Endothelial cell of umbilical vein (primary cell): Measurements from ENCODE around the gene SEC14L1. TPM values are rescaled to one million over a fixed set of nuclear protein-coding genes. Genes with fewer than 3 reads are reported as not detected.
A peak's percentile ranks its signal among the peaks of the same experiment; 100 is the strongest.

Experiments
- BruUV-seq: library from RNA; stranded (reverse); fragments of 400-500 nt; replicated peaks from 2 replicates; lab custom pipeline; 2021; lab: Mats Ljungman, UMichigan
- CTCF ChIA-PET: fragments of 300-600, 350-600 bp; sonication (Branson Sonifier 250); formaldehyde crosslinking; loops from one replicate; lab custom pipeline; 2021; ENCODE audit warnings: antibody characterized with exemption, inconsistent platforms; lab: Charles Lee
- POLR2A ChIA-PET: fragments of 300-600, 350-600 bp; sonication (Branson Sonifier 250); formaldehyde crosslinking; loops from one replicate; lab custom pipeline; 2021; ENCODE audit warnings: antibody characterized with exemption, inconsistent platforms; lab: Charles Lee
- DNase-seq: peaks from one replicate; pipeline ENCODE4 v3.0.0-alpha.2; 2011; ENCODE audit warnings: low read depth, low spot score
- FAIRE-seq: peaks from 2 replicates; lab custom pipeline; 2011; peaks lifted over from hg19 to GRCh38; lab: Jason Lieb, UNC
- H2AFZ ChIP-seq: 2 replicates; pipeline ENCODE4 v1.6.0; 2012; ENCODE audit warnings: low read depth, low read length, control low read depth, inconsistent platforms
- H3K27ac ChIP-seq: 2 replicates; pipeline ENCODE4 v1.5.1; 2011; ENCODE audit warnings: low read depth, mild to moderate bottlenecking, control low read depth, low read length, moderate library complexity; ENCODE audit not compliant: insufficient read depth
- H3K27me3 ChIP-seq, 2 experiments: 2 replicates each; pipeline versions ENCODE4 v1.6.0 to v1.6.1; 2011; ENCODE audit warnings: low read length in 2 of 2, mixed read lengths in 1 of 2; ENCODE audit not compliant: control insufficient read depth in 2 of 2, insufficient read depth in 2 of 2
- H3K36me3 ChIP-seq, 2 experiments: 2 replicates in 1 of 2; 3 replicates in 1 of 2; pipeline ENCODE4 v1.5.1; 2011; ENCODE audit warnings: low read length in 2 of 2, mild to moderate bottlenecking in 1 of 2, moderate library complexity in 1 of 2; ENCODE audit not compliant: control insufficient read depth in 2 of 2, insufficient read depth in 2 of 2; ENCODE audit errors: extremely low read depth in 1 of 2
- H3K4me1 ChIP-seq: 3 replicates; pipeline ENCODE4 v1.5.1; 2011; ENCODE audit warnings: mild to moderate bottlenecking, low read length; ENCODE audit not compliant: control insufficient read depth, insufficient read depth; ENCODE audit errors: extremely low read depth
- H3K4me2 ChIP-seq: 2 replicates; pipeline ENCODE4 v1.6.1; 2011; ENCODE audit warnings: low read length, control low read depth, mixed read lengths; ENCODE audit not compliant: insufficient read depth
- H3K4me3 ChIP-seq, 3 experiments: fragments of 200-600 bp in 1 of 3; sonication (generic), shearing (Covaris generic) in 1 of 3; replicated peaks in 1 of 3; 2 replicates each; pipeline ENCODE4 v1.5.1; 2011 to 2016; ENCODE audit warnings: control low read depth in 3 of 3, low read length in 3 of 3, mild to moderate bottlenecking in 2 of 3, inconsistent platforms in 1 of 3, low read depth in 1 of 3, moderate library complexity in 1 of 3; ENCODE audit not compliant: insufficient read depth in 1 of 3
- H3K79me2 ChIP-seq: 2 replicates; pipeline ENCODE4 v1.6.0; 2012; ENCODE audit warnings: low read length, inconsistent platforms; ENCODE audit not compliant: control insufficient read depth, insufficient read depth
- H3K9ac ChIP-seq: replicated peaks from 2 replicates; pipeline ENCODE3; 2011; ENCODE audit warnings: low read length, control low read depth; ENCODE audit not compliant: insufficient read depth; ENCODE audit errors: extremely low read depth
- H3K9me1 ChIP-seq: replicated peaks from 3 replicates; pipeline ENCODE4 v1.6.0; 2011; ENCODE audit warnings: mild to moderate bottlenecking, low read length; ENCODE audit not compliant: control insufficient read depth, insufficient read depth; ENCODE audit errors: extremely low read depth
- H3K9me3 ChIP-seq: replicated peaks from 2 replicates; pipeline ENCODE4 v1.5.1; 2012; ENCODE audit warnings: low read length, inconsistent platforms; ENCODE audit not compliant: control insufficient read depth, insufficient read depth
- H4K20me1 ChIP-seq: replicated peaks from 2 replicates; pipeline ENCODE3; 2011; ENCODE audit warnings: mild to moderate bottlenecking, low read length; ENCODE audit not compliant: control insufficient read depth, insufficient read depth; ENCODE audit errors: extremely low read depth
- EZH2 ChIP-seq: IDR thresholded peaks from 2 replicates; pipeline ENCODE4 v1.6.1; 2012; ENCODE audit warnings: borderline replicate concordance, low read depth, mild to moderate bottlenecking, moderate library complexity, low read length, inconsistent platforms; ENCODE audit not compliant: severe bottlenecking
- FOS ChIP-seq: IDR thresholded peaks from 2 replicates; pipeline ENCODE4 v1.6.1; 2011; ENCODE audit warnings: mild to moderate bottlenecking, low read length, moderate library complexity, borderline replicate concordance; ENCODE audit not compliant: insufficient read depth
- GATA2 ChIP-seq: IDR thresholded peaks from 2 replicates; pipeline ENCODE4 v1.7.0; 2011; ENCODE audit warnings: low read depth, mild to moderate bottlenecking, moderate library complexity, mixed read lengths, low read length; ENCODE audit not compliant: insufficient read length, insufficient read depth
- JUN ChIP-seq: IDR thresholded peaks from 2 replicates; pipeline ENCODE4 v1.6.1; 2011; ENCODE audit warnings: borderline replicate concordance, low read depth; ENCODE audit not compliant: insufficient read length, insufficient read depth
- MYC ChIP-seq: IDR thresholded peaks from one replicate; pipeline ENCODE4 v1.6.1; 2011; ENCODE audit warnings: mild to moderate bottlenecking, low read depth, low read length
- POLR2A ChIP-seq: IDR thresholded peaks from 2 replicates; pipeline ENCODE4 v1.6.1; 2012; ENCODE audit warnings: low read depth, mild to moderate bottlenecking, control low read depth, low read length
- POLR2AphosphoS5 ChIP-seq: IDR thresholded peaks from 2 replicates; pipeline ENCODE4 v1.6.1; 2012; ENCODE audit warnings: low read depth, mild to moderate bottlenecking, control low read depth, low read length, moderate library complexity; ENCODE audit not compliant: insufficient read depth
- dilution Hi-C: fragments of 300-500 bp; cut with MboI; formaldehyde crosslinking; loops from one replicate; pipeline ENCODE4 v1.15.0; 2019; ENCODE audit warnings: low sequenced_read_pairs; ENCODE audit not compliant: extremely low pct_ligation_motif_present
- intact Hi-C: fragments of 100-400 bp; cut with micrococcal nuclease; formaldehyde crosslinking; loops from one replicate; pipeline ENCODE4 v1.10.0; 2022
- polyA plus RNA-seq, 4 experiments: library from polyadenylated mRNA; depleted of rRNA in 3 of 4; stranded (reverse) in 3 of 4; unstranded in 1 of 4; fragments of >200 nt; gene quantifications; 2 replicates each; pipeline versions ENCODE4 v1.2.1 to v1.2.3, GENCODE V29; 2011 to 2012; ENCODE audit warnings: missing spikeins in 1 of 4
- total RNA-seq: library from RNA; stranded (reverse); gene quantifications from 2 replicates; pipeline ENCODE4 v1.2.3, GENCODE V29; 2021
- TF ChIP-seq, protein P1 (sequence below): IDR thresholded peaks from 2 replicates; pipeline ENCODE4 v1.6.1; 2011; ENCODE audit not compliant: insufficient read depth, insufficient read length
- TF ChIP-seq, protein P2 (sequence below), 2 donors: IDR thresholded peaks; 1 replicate in 1 of 2; 2 replicates in 1 of 2; pipeline ENCODE4 v1.5.1; 2011; ENCODE audit warnings: low read length in 2 of 2, mild to moderate bottlenecking in 2 of 2, moderate library complexity in 2 of 2, control low read depth in 1 of 2, inconsistent platforms in 1 of 2, low read depth in 1 of 2; ENCODE audit not compliant: insufficient read depth in 1 of 2; ENCODE audit errors: extremely low read depth in 1 of 2

The SEC14L1 gene
- total and polyA plus RNA-seq, 2 donors (not counting 3 experiments of a cell fraction or from before 2014, with no cell fraction given): 215 to 631 TPM

DNA sequence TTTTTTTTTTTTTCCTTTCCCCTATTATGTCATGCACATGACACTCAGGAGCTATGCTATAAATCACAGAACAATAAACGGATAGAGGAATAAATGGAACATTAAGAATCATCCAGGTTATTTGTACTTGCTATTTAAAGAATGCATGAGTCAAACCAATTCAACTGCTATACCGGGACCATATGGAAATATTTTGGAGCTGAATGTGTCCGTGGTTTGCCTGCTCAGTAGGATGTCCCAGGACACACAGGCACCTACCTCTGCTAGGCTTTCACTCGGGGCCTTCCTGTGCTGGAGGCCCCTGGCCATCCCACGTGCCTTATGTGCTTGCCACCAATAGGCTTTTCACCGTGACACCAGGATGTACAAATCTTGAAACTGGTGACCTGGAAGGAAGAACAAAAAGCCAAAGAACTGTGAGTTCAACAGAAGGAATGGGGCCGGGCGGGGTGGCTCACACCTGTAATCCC lies 15.3 kb upstream of the SEC14L1 start:
- Histone ChIP-seq H3K4me1 (peaks cover 62% of the 10 kb centered on the region), H3K27ac (peak overlapping the region; percentile 98), H3K79me2 (peaks cover 6% of the 10 kb centered on the region), H3K4me3 (no peak overlapping the region), H3K27me3 (no peaks in the 10 kb centered on the region), H2AFZ (no peak overlapping the region), H3K4me2 (no peak overlapping the region), H3K9ac (peak overlapping the region; percentile 89), H3K36me3 (no peaks in the 10 kb centered on the region), H3K9me1 (no peaks in the 10 kb centered on the region), H4K20me1 (no peaks in the 10 kb centered on the region), H3K9me3 (no peaks in the 10 kb centered on the region)
- peak; percentile 53 for TF ChIP-seq MYC
- TF ChIP-seq FOS: peak; percentile 96
- TF ChIP-seq, protein P1, sequence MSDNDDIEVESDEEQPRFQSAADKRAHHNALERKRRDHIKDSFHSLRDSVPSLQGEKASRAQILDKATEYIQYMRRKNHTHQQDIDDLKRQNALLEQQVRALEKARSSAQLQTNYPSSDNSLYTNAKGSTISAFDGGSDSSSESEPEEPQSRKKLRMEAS: peak; percentile 94
- peak; percentile 98 for TF ChIP-seq JUN
- TF ChIP-seq EZH2: no peak
- TF ChIP-seq GATA2: no peak
- TF ChIP-seq, protein P2, sequence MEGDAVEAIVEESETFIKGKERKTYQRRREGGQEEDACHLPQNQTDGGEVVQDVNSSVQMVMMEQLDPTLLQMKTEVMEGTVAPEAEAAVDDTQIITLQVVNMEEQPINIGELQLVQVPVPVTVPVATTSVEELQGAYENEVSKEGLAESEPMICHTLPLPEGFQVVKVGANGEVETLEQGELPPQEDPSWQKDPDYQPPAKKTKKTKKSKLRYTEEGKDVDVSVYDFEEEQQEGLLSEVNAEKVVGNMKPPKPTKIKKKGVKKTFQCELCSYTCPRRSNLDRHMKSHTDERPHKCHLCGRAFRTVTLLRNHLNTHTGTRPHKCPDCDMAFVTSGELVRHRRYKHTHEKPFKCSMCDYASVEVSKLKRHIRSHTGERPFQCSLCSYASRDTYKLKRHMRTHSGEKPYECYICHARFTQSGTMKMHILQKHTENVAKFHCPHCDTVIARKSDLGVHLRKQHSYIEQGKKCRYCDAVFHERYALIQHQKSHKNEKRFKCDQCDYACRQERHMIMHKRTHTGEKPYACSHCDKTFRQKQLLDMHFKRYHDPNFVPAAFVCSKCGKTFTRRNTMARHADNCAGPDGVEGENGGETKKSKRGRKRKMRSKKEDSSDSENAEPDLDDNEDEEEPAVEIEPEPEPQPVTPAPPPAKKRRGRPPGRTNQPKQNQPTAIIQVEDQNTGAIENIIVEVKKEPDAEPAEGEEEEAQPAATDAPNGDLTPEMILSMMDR (IDR thresholded peaks at IDR 0.05; ENCODE audit: extremely low read depth in 1 of 2, insufficient read depth in 1 of 2, low read depth in 1 of 2, low read length in 2 of 2): no peak
- TF ChIP-seq POLR2AphosphoS5: peak; percentile 78
- peak; percentile 44 for TF ChIP-seq POLR2A
- ChIA-PET POLR2A (interaction anchor here (1.1 to 2.8 kb wide), 5 partner anchors 12 to 37 kb away, joined by 3 to 44 read pairs (median 15); partner anchors contain the start of gene SEC14L1), CTCF (interaction anchor here (0.6 to 3.0 kb wide), 15 partner anchors 10 to 84 kb away, joined by 3 to 25 read pairs (median 4); partner anchors contain the start of gene SEC14L1)
- DNase-seq: peak; percentile 98
- peak; percentile 92 for FAIRE-seq
- BruUV-seq: no TSS peak
- dilution Hi-C loops: no loop called here
- intact Hi-C loops: loop anchor here (1.0 kb wide), 3 partner anchors 15 to 110 kb away; partner anchors contain the start of gene SEC14L1
